Measurements from ENCODE around the gene IGFN1.
A peak's percentile ranks its signal among the peaks of the same experiment; 100 is the strongest.
"Not testable (repeated sequence)": the region's sequence is repeated elsewhere in the genome, so short reads cannot be mapped to it uniquely, and the experiment has no call there.

IGFN1 gene

DNA sequence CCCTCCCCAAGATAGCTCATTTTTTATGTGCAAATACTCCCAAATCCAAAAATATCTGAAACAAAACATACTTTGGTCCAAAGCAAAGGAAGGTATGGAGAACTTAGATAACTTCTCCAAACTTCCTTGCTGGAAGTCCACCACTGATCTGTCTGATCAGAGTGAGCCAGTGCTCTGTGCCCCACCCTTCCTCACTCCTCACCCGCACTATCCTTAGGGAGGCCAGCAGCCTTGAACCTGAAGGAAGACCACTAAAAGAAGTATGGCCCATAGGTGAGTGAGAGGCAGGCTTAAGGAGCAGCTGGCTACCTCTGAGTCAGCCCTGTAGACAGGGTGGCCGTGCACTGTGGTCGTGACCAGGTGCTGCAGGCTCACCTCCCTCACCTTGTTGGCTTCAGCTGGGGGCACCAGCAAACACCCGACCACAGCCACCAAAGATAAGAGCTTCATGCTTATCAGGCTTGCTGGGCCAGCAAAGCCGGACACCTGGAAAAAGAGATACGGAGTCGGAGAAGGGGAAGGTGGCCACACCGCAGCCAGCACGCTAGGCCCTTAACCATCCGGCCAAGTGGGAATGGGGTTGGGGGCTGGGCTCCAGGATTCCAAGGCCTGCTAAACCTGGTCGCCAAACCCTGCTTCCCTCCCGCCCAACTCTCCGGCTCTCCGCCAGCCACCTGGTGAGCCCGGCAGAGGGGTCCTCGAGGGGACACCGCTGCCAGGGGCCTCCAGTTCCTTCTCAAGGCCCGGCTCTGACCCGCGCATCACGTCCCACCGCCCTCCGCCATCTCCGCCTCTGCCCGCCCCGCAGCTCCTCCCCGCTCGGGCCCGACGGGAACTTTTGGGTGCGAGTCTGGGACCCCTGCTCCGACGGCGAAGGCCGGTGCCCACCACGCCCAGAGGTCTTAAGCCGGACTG is 36.9 kb upstream of the IGFN1 start:
- no peak for DNase-seq (ENCODE audit: low read depth)
- TF ChIP-seq, protein P1, sequence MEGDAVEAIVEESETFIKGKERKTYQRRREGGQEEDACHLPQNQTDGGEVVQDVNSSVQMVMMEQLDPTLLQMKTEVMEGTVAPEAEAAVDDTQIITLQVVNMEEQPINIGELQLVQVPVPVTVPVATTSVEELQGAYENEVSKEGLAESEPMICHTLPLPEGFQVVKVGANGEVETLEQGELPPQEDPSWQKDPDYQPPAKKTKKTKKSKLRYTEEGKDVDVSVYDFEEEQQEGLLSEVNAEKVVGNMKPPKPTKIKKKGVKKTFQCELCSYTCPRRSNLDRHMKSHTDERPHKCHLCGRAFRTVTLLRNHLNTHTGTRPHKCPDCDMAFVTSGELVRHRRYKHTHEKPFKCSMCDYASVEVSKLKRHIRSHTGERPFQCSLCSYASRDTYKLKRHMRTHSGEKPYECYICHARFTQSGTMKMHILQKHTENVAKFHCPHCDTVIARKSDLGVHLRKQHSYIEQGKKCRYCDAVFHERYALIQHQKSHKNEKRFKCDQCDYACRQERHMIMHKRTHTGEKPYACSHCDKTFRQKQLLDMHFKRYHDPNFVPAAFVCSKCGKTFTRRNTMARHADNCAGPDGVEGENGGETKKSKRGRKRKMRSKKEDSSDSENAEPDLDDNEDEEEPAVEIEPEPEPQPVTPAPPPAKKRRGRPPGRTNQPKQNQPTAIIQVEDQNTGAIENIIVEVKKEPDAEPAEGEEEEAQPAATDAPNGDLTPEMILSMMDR (IDR thresholded peaks at IDR 0.05; ENCODE audit: low read length, missing control alignments) = no peak

DNA sequence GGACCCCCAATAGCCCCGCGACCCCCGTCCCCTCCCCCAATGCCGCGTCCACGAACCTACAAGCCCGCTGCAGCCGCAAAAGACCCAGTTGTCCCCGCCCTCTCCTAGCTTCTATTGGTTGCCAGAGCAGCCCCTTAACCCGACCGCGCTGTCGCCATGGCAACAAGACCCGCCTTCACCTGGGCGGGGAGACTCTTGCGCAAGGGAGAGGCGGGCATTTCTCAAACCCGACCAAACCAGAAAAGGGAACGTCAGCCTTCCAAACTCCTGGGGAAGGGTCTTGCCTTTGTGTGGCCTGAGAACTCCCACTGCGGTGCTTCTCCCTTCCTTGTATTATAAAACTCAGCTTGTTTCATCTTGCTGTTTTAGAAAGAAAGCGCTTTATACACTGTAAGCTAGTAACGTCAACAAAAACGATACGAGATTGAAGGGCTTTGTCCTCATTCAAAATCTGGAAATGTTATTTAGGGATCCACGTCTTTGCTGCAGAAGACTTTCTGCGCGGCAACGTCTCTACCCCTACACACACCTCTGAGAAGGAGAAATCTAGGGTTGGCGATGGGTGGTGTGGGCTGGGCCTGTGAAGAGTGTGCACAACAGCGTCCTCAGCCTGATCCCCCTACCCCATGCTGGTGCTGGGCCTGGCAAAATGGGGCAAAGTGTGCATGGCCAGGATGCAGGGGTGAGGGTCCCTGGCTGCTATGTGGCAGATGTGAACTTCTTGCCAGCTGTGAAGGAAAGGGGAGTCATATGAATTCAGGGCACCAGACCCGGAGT is 36.0 kb upstream of the IGFN1 start, which contains the start of gene TMEM9:
Gene TMEM9 (minus strand): TSS at position 86 of the 777 bp plus-strand sequence. CDS start 551 bp downstream, outside the sequence.
- peak within 1 kb of the TSS; percentile 78 for H3K4me3 ChIP-seq (replicated peaks; ENCODE audit: low read depth, low read length)
- DNase-seq (ENCODE audit: low read depth) = peak; percentile 94
- TF ChIP-seq, protein P1 (IDR thresholded peaks at IDR 0.05; ENCODE audit: low read length, missing control alignments) = no peak

More for the DNA sequence above, 36.9 kb upstream of the IGFN1 start:
- H3K4me3 ChIP-seq (replicated peaks; ENCODE audit: low read depth, low read length) = peak overlapping the region; percentile 78

DNA sequence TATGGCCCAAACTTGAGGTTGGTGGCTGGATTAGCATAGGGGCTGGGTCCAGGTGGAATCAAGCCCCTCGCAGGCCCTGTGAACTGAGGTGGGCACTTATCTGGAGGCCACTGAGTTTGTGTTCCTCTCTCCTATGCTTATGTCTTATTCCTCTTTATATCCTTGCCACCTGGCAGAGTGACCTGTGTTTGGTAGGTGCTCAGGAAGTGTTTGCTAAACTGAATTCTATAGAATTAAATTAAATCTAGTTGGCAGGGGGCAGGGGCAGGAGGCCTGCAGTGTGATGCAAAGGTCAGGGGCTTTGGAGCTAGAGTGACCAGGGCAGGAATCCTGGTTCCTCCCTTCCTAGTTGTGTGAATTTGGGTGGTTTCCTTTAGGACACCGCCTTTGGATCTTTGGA is 35.3 kb upstream of the IGFN1 start:
- no peak overlapping the region for H3K4me3 ChIP-seq (replicated peaks; ENCODE audit: low read depth, low read length)
- TF ChIP-seq, protein P1 (IDR thresholded peaks at IDR 0.05; ENCODE audit: low read length, missing control alignments) = no peak
- no peak for DNase-seq (ENCODE audit: low read depth)

DNA sequence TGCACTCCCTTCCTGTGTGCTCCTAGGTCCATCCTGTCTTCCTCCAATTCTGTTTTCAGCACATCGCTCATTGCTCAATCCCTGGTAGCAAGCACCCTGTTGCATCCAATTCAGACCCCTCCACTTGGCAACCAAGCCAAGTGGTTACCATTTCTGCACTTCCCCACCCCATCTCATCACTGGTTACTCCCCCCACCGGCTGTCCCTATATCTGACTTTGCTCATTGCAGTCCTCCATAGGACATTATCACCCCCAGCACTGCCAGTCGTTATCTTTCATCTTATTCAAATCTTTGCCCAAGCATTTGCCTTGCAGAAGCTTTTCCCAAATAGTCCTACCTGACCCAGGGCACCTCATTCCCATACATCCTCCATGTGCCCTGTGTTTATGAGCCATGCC is 34.3 kb upstream of the IGFN1 start:
- TF ChIP-seq, protein P1 (IDR thresholded peaks at IDR 0.05; ENCODE audit: low read length, missing control alignments) = no peak
- no peak overlapping the region for H3K4me3 ChIP-seq (replicated peaks; ENCODE audit: low read depth, low read length)
- DNase-seq (ENCODE audit: low read depth) = no peak

DNA sequence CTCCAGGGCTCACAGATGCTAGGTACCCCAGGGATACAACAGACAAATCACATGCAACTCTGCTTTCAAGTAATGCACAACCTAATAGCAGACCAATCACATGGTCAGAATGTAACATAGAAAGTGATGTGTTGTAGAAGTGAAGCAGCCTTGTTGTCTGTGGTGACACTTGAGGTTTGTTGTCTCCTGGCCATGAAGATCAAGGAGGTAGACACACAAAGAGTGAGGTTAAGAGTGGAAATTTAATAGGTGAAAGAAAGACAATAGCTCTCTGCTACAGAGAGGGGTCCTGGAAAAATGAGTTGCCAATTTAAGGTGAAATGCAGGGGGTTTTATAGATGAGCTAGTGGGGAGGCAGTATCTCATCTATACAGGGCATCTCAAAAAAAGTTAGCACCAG is 33.8 kb upstream of the IGFN1 start:
- H3K4me3 ChIP-seq (replicated peaks; ENCODE audit: low read depth, low read length) = no peak overlapping the region
- no peak for DNase-seq (ENCODE audit: low read depth)
- TF ChIP-seq, protein P1 (IDR thresholded peaks at IDR 0.05; ENCODE audit: low read length, missing control alignments) = no peak

DNA sequence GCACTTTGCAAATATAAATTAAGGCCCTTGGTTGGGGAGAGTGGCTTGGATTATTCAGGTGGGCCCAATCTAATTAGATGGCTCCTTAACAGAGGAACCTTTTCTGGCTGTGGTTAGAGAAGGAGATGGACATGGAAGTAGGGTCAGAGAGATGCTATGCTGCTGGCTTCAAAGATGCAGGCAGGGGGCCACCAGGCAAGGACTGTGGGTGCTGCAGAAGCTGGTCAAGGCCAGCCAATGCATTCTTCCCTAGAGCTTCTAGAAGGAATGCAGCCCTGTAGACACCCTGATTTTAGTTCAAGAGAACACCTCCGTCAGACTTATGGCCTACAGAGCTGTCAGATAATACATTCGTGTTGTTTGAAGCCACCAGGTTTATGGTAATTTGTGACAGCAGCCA is 32.7 kb upstream of the IGFN1 start:
- TF ChIP-seq, protein P1 (IDR thresholded peaks at IDR 0.05; ENCODE audit: low read length, missing control alignments) = no peak
- no peak overlapping the region for H3K4me3 ChIP-seq (replicated peaks; ENCODE audit: low read depth, low read length)
- no peak for DNase-seq (ENCODE audit: low read depth)

DNA sequence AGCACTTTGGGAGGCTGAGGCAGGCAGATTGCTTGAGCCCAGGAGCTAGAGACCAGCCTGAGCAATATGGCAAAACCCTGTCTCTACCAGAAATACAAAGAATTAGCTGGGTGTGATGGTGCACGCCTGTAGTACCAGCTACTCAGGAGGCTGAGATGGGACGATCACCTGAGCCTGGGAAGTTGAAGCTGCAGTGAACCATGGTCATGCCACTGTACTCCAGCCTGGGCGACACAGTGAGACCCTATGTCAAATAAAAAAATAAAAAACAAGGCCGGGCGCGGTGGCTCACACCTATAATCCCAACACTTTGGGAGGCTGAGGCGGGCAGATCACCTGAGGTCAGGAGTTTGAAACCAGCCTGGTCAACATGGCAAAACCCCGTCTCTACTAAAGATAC is 27.6 kb upstream of the IGFN1 start:
- not testable (repeated sequence) for DNase-seq (ENCODE audit: low read depth); H3K4me3 ChIP-seq (replicated peaks; ENCODE audit: low read depth, low read length)
